Osteocyte (in vitro differentiated cells): ENCODE measurements around the gene SLC34A1. TPM values are rescaled to one million over a fixed set of nuclear protein-coding genes. Genes with fewer than 3 reads are reported as not detected.

Experiments
- DNase-seq: peaks from one replicate; pipeline ENCODE4 v3.0.0; 2021; ENCODE audit warnings: mixed read lengths; ENCODE audit not compliant: unreplicated experiment; ENCODE audit errors: extremely low spot score
- H3K27ac Mint-ChIP-seq: one replicate; pipeline ENCODE4 v1.8.0; 2021; ENCODE audit warnings: mild to moderate bottlenecking, mixed read lengths; ENCODE audit not compliant: unreplicated experiment
- H3K27me3 Mint-ChIP-seq: one replicate; pipeline ENCODE4 v1.8.0; 2021; ENCODE audit warnings: mixed read lengths; ENCODE audit not compliant: unreplicated experiment
- H3K36me3 Mint-ChIP-seq: one replicate; pipeline ENCODE4 v1.8.0; 2021; ENCODE audit warnings: mixed read lengths; ENCODE audit not compliant: unreplicated experiment
- H3K4me1 Mint-ChIP-seq: one replicate; pipeline ENCODE4 v1.8.0; 2021; ENCODE audit warnings: mixed read lengths; ENCODE audit not compliant: unreplicated experiment
- H3K4me3 Mint-ChIP-seq: one replicate; pipeline ENCODE4 v1.8.0; 2021; ENCODE audit warnings: mild to moderate bottlenecking, moderate library complexity, mixed read lengths; ENCODE audit not compliant: unreplicated experiment
- H3K9me3 Mint-ChIP-seq: one replicate; pipeline ENCODE4 v1.8.0; 2021; ENCODE audit warnings: mixed read lengths; ENCODE audit not compliant: unreplicated experiment
- total RNA-seq: library from RNA; stranded (reverse); gene quantifications from 2 replicates; pipeline ENCODE4 v1.2.1, GENCODE V29; 2021
- TF ChIP-seq, protein P1 (sequence below): fragments of 200-600 bp; sonication (generic); IDR thresholded peaks from 2 replicates; pipeline ENCODE4 v1.5.0; 2021; ENCODE audit warnings: antibody characterized with exemption, mild to moderate bottlenecking, moderate library complexity

SLC34A1 gene
- total RNA-seq, 1 donor from 2014 or later = not detected

- H3K27ac Mint-ChIP-seq = peak overlapping the region; percentile 100
- peak overlapping the region; percentile 98 for H3K4me3 Mint-ChIP-seq
- TF ChIP-seq, protein P1, sequence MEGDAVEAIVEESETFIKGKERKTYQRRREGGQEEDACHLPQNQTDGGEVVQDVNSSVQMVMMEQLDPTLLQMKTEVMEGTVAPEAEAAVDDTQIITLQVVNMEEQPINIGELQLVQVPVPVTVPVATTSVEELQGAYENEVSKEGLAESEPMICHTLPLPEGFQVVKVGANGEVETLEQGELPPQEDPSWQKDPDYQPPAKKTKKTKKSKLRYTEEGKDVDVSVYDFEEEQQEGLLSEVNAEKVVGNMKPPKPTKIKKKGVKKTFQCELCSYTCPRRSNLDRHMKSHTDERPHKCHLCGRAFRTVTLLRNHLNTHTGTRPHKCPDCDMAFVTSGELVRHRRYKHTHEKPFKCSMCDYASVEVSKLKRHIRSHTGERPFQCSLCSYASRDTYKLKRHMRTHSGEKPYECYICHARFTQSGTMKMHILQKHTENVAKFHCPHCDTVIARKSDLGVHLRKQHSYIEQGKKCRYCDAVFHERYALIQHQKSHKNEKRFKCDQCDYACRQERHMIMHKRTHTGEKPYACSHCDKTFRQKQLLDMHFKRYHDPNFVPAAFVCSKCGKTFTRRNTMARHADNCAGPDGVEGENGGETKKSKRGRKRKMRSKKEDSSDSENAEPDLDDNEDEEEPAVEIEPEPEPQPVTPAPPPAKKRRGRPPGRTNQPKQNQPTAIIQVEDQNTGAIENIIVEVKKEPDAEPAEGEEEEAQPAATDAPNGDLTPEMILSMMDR = no peak
- H3K4me1 Mint-ChIP-seq = peaks cover 28% of the 10 kb centered on the region
- DNase-seq = no peak
- no peaks in the 10 kb centered on the region for H3K36me3 Mint-ChIP-seq
- peaks cover 4% of the 10 kb centered on the region for H3K27me3 Mint-ChIP-seq
- no peaks in the 10 kb centered on the region for H3K9me3 Mint-ChIP-seq
Observed at GRCh38 chr5:177350776-177351391, 33.4 kb upstream of the SLC34A1 start.

GRCh38 chr5:177351392-177352329 is 32.6 kb upstream of the SLC34A1 start, which contains the start of gene LMAN2:
LMAN2 (minus strand) TSS chr5:177351668; CDS start chr5:177351647, 21 bp downstream.
- H3K27ac Mint-ChIP-seq = peak within 1 kb of the TSS; percentile 100
- peaks cover 8% of the 10 kb centered on the region for H3K27me3 Mint-ChIP-seq
- TF ChIP-seq, protein P1 = no peak
- peaks cover 28% of the 10 kb centered on the region for H3K4me1 Mint-ChIP-seq
- H3K9me3 Mint-ChIP-seq = no peaks in the 10 kb centered on the region
- no peaks in the 10 kb centered on the region for H3K36me3 Mint-ChIP-seq
- H3K4me3 Mint-ChIP-seq = peak within 1 kb of the TSS; percentile 98
- peak; percentile 95 for DNase-seq

DNA sequence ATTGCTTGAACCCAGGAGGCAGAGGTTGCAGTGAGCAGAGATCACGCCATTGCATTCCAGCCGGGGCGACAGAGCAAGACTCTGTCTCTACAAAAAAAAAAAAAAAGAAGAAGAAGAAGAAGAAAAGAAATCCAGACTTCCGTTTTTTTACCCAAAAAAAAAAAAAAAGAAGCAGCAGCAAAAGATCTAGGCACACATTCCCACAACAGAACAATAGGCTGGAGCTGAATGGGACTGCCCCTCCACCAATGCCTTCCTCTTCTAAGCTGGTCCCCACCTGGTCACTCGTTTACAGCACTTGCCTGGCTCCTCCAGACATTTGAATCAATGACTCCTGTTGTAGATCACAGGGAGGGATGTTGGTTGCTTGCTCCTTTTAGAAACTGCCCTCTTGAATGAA is 31.1 kb upstream of the SLC34A1 start:
- Mint-ChIP-seq H3K4me3 (peak overlapping the region; percentile 26), H3K4me1 (peaks cover 24% of the 10 kb centered on the region), H3K27ac (no peak overlapping the region), H3K9me3 (no peaks in the 10 kb centered on the region), H3K36me3 (no peaks in the 10 kb centered on the region), H3K27me3 (peaks cover 17% of the 10 kb centered on the region)
- TF ChIP-seq, protein P1 = no peak
- no peak for DNase-seq

- H3K27me3 Mint-ChIP-seq = peaks cover 21% of the 10 kb centered on the region
- DNase-seq = no peak
- TF ChIP-seq, protein P1 = no peak
- no peak overlapping the region for H3K27ac Mint-ChIP-seq
- H3K9me3 Mint-ChIP-seq = no peaks in the 10 kb centered on the region
- no peaks in the 10 kb centered on the region for H3K36me3 Mint-ChIP-seq
- no peak overlapping the region for H3K4me3 Mint-ChIP-seq
- H3K4me1 Mint-ChIP-seq = peaks cover 20% of the 10 kb centered on the region
Observed at GRCh38 chr5:177354256-177354655, 30.0 kb upstream of the SLC34A1 start.

DNA sequence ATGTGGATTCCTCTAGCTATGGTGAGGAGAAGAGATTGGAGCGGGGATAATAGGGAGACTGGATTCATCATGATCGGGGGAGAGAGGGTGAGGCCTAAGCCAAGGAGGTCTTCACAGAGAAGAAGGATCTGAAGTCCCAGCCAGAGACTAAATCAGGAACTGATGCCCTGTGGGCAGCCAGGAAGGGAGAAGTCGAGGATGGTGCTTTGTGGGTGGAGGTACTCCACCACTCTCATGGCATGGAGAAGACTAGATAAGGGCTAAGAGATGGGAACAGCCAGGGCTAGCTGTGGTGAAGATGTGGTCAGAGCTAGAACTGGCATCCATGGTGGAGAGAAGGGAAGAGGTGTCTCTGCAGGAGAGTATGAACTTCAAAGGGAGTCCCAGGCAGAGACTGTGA is 29.5 kb upstream of the SLC34A1 start:
- H3K9me3 Mint-ChIP-seq = no peaks in the 10 kb centered on the region
- TF ChIP-seq, protein P1 = no peak

More for the DNA sequence above, 29.5 kb upstream of the SLC34A1 start:
- H3K4me1 Mint-ChIP-seq = peaks cover 15% of the 10 kb centered on the region
- no peak overlapping the region for H3K4me3 Mint-ChIP-seq
- no peak for DNase-seq
- no peaks in the 10 kb centered on the region for H3K36me3 Mint-ChIP-seq
- H3K27ac Mint-ChIP-seq = no peak overlapping the region
- peaks cover 21% of the 10 kb centered on the region for H3K27me3 Mint-ChIP-seq
